Stomach (tissue), 4 donors: ENCODE measurements around the gene KRT85.

Experiments used
- EP300 ChIP-seq: sonication (generic); formaldehyde crosslinking; IDR thresholded peaks from one replicate; pipeline ENCODE4 v1.6.1; 2017; ENCODE audit warnings: antibody characterized with exemption
- POLR2A ChIP-seq, 4 donors: fragments of 450-650 bp; IDR thresholded peaks; one replicate each; pipeline ENCODE4 v1.6.1; 2016; ENCODE audit warnings: antibody characterized with exemption in 4 of 4, control low read depth in 2 of 4, mild to moderate bottlenecking in 1 of 4, moderate library complexity in 1 of 4
- TF ChIP-seq, protein P1 (sequence below), 7 experiments: fragments of 450-650 bp in 4 of 7; fragments of 200-600 bp in 3 of 7; sonication (generic) in 3 of 7; IDR thresholded peaks; one replicate each; pipeline ENCODE4 v1.5.1; 2016 to 2019; ENCODE audit warnings: antibody characterized with exemption in 7 of 7, control low read depth in 2 of 7, mild to moderate bottlenecking in 1 of 7

DNA sequence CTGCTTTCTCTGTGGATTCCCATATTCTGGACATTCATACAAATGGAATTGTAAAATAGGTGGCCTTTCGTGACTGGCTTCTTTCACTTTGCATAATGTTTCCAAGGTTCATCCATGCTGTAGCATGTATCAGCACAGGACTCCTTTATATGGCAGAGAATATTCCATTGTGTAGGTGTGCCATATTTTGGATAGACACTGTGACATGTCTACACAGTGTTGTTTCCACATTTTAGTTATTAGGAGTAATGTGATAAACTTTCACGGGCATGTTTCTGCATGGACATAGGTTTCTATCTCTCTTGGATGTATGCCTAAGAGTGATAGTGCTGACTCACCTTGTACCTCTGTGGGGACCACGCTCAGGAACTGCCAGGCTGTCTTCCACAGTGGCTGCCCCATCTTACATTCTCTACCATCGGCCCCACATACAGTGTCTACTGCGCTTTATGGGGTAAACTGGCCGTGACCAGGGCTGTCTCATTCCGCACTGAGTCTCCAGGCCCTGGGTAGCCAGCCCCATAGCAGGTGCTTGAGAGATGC is 25.3 kb upstream of the KRT85 start:
- TF ChIP-seq, protein P1, sequence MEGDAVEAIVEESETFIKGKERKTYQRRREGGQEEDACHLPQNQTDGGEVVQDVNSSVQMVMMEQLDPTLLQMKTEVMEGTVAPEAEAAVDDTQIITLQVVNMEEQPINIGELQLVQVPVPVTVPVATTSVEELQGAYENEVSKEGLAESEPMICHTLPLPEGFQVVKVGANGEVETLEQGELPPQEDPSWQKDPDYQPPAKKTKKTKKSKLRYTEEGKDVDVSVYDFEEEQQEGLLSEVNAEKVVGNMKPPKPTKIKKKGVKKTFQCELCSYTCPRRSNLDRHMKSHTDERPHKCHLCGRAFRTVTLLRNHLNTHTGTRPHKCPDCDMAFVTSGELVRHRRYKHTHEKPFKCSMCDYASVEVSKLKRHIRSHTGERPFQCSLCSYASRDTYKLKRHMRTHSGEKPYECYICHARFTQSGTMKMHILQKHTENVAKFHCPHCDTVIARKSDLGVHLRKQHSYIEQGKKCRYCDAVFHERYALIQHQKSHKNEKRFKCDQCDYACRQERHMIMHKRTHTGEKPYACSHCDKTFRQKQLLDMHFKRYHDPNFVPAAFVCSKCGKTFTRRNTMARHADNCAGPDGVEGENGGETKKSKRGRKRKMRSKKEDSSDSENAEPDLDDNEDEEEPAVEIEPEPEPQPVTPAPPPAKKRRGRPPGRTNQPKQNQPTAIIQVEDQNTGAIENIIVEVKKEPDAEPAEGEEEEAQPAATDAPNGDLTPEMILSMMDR (IDR thresholded peaks at IDR 0.05), result no peak
- TF ChIP-seq EP300 (no peak), POLR2A (IDR thresholded peaks at IDR 0.05) (no peak)
